H1 (cell line): ENCODE measurements around the gene BSN. TPM values are rescaled to one million over a fixed set of nuclear protein-coding genes. Genes with fewer than 3 reads are reported as not detected.

Experiments used
- FOSL1 ChIP-seq: IDR thresholded peaks from 2 replicates; pipeline ENCODE4 v1.6.1; 2011; ENCODE audit warnings: mild to moderate bottlenecking, low read depth, low read length, moderate library complexity; ENCODE audit not compliant: insufficient read depth
- RAD21 ChIP-seq, 2 experiments: IDR thresholded peaks in 1 of 2; conservative IDR thresholded peaks in 1 of 2; 2 replicates each; pipeline ENCODE4 v1.6.1; 2011; ENCODE audit warnings: low read depth in 2 of 2, low read length in 2 of 2, improper control_type of control experiment in 1 of 2, inconsistent platforms in 1 of 2, mild to moderate bottlenecking in 1 of 2, moderate library complexity in 1 of 2
- RBBP5 ChIP-seq: IDR thresholded peaks from 2 replicates; pipeline ENCODE4 v1.7.1; 2012; ENCODE audit warnings: low read depth, mild to moderate bottlenecking, inconsistent platforms, low read length, moderate library complexity, borderline replicate concordance
- RFX5 ChIP-seq: IDR thresholded peaks from 2 replicates; pipeline ENCODE4 v1.6.1; 2011; ENCODE audit warnings: low read depth, low read length, improper control_type of control experiment, borderline replicate concordance
- SP1 ChIP-seq: IDR thresholded peaks from 2 replicates; pipeline ENCODE4 v1.6.1; 2011; ENCODE audit warnings: low read depth, low read length
- SP2 ChIP-seq: IDR thresholded peaks from 2 replicates; pipeline ENCODE4 v1.6.1; 2012; ENCODE audit warnings: mild to moderate bottlenecking, low read length, inconsistent platforms
- TAF1 ChIP-seq: IDR thresholded peaks from 2 replicates; pipeline ENCODE4 v1.6.1; 2011; ENCODE audit warnings: mild to moderate bottlenecking, low read depth, low read length
- polyA plus RNA-seq, 7 experiments: library from polyadenylated mRNA; depleted of rRNA in 3 of 7; stranded (reverse) in 5 of 7; unstranded in 2 of 7; fragments of >200 nt in 5 of 7; fragments of 200-250 nt in 2 of 7; gene quantifications; 1 replicate in 5 of 7; 2 replicates in 1 of 7; 4 replicates in 1 of 7; pipeline versions ENCODE4 v1.2.1 to v1.2.3, GENCODE V29; 2011 to 2013; ENCODE audit warnings: missing spikeins in 2 of 7, mixed read lengths in 2 of 7
- total RNA-seq: library from RNA; stranded (reverse); fragmentation: NEBNext Ultra II Directional; extraction: Animal tissue kit (Norgen Biotek cat#: 25700); gene quantifications from 2 replicates; pipeline ENCODE4 v1.2.1, GENCODE V29; 2021
- TF ChIP-seq, protein P1 (sequence below): fragments of 300-600 bp; sonication (generic); IDR thresholded peaks from 2 replicates; pipeline ENCODE4 v1.7.1; 2012; ENCODE audit warnings: low read length, moderate library complexity, mild to moderate bottlenecking, inconsistent platforms; ENCODE audit not compliant: insufficient replicate concordance
- TF ChIP-seq, protein P2 (sequence below): IDR thresholded peaks from 2 replicates; pipeline ENCODE4 v1.6.1; 2012; ENCODE audit warnings: inconsistent platforms

The BSN gene
- total and polyA plus RNA-seq, 2 of the 8 experiments (the other 6 are each of a cell fraction or from before 2014, with no cell fraction given): 0.60 to 3.0 TPM

DNA sequence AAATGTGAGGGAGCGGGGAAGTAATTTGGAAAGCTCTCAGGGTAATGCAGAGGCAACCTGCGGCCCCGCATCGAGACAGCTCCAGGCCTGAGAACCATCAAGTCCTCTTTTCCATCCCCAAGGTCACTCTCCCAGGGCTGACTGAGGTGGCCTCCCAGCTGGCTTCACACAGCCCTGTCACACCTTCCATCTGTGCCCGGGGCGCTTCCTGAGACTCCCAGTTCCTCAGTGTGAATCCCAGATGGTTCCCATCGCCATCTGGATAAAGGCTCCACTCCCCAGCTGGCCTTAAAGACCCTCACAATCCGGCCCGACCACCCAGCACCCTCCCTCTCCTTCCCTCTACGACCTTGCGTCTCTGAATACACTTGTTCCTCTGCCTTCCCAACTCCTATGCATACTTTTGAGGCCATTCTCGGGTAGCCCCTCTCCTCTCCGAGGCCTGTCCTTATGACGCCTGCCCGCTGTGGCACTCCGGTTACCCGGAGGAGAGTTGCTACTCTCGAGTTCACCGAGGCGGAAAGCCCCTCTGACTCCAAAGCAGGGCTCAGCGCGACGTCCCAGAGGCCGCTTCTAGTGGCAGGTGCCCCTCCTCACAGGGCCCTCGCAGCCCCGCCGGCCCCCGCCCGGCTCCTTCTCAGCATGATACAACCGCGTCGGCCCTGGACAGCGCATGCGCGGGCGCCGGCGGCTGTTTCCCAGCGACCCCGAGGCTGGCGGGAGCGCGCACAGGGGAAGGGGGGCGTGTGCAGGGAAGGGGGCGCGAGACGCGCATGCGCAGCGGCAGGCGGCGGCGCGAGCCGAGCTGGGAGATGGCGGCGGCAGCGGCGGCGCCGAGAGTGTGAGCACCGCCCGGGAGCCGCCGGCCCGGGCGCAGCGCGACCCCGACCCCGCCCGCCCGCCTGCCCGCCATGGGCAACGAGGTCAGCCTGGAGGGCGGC, at the start of gene BSN (continued):
- TF ChIP-seq, protein P1, sequence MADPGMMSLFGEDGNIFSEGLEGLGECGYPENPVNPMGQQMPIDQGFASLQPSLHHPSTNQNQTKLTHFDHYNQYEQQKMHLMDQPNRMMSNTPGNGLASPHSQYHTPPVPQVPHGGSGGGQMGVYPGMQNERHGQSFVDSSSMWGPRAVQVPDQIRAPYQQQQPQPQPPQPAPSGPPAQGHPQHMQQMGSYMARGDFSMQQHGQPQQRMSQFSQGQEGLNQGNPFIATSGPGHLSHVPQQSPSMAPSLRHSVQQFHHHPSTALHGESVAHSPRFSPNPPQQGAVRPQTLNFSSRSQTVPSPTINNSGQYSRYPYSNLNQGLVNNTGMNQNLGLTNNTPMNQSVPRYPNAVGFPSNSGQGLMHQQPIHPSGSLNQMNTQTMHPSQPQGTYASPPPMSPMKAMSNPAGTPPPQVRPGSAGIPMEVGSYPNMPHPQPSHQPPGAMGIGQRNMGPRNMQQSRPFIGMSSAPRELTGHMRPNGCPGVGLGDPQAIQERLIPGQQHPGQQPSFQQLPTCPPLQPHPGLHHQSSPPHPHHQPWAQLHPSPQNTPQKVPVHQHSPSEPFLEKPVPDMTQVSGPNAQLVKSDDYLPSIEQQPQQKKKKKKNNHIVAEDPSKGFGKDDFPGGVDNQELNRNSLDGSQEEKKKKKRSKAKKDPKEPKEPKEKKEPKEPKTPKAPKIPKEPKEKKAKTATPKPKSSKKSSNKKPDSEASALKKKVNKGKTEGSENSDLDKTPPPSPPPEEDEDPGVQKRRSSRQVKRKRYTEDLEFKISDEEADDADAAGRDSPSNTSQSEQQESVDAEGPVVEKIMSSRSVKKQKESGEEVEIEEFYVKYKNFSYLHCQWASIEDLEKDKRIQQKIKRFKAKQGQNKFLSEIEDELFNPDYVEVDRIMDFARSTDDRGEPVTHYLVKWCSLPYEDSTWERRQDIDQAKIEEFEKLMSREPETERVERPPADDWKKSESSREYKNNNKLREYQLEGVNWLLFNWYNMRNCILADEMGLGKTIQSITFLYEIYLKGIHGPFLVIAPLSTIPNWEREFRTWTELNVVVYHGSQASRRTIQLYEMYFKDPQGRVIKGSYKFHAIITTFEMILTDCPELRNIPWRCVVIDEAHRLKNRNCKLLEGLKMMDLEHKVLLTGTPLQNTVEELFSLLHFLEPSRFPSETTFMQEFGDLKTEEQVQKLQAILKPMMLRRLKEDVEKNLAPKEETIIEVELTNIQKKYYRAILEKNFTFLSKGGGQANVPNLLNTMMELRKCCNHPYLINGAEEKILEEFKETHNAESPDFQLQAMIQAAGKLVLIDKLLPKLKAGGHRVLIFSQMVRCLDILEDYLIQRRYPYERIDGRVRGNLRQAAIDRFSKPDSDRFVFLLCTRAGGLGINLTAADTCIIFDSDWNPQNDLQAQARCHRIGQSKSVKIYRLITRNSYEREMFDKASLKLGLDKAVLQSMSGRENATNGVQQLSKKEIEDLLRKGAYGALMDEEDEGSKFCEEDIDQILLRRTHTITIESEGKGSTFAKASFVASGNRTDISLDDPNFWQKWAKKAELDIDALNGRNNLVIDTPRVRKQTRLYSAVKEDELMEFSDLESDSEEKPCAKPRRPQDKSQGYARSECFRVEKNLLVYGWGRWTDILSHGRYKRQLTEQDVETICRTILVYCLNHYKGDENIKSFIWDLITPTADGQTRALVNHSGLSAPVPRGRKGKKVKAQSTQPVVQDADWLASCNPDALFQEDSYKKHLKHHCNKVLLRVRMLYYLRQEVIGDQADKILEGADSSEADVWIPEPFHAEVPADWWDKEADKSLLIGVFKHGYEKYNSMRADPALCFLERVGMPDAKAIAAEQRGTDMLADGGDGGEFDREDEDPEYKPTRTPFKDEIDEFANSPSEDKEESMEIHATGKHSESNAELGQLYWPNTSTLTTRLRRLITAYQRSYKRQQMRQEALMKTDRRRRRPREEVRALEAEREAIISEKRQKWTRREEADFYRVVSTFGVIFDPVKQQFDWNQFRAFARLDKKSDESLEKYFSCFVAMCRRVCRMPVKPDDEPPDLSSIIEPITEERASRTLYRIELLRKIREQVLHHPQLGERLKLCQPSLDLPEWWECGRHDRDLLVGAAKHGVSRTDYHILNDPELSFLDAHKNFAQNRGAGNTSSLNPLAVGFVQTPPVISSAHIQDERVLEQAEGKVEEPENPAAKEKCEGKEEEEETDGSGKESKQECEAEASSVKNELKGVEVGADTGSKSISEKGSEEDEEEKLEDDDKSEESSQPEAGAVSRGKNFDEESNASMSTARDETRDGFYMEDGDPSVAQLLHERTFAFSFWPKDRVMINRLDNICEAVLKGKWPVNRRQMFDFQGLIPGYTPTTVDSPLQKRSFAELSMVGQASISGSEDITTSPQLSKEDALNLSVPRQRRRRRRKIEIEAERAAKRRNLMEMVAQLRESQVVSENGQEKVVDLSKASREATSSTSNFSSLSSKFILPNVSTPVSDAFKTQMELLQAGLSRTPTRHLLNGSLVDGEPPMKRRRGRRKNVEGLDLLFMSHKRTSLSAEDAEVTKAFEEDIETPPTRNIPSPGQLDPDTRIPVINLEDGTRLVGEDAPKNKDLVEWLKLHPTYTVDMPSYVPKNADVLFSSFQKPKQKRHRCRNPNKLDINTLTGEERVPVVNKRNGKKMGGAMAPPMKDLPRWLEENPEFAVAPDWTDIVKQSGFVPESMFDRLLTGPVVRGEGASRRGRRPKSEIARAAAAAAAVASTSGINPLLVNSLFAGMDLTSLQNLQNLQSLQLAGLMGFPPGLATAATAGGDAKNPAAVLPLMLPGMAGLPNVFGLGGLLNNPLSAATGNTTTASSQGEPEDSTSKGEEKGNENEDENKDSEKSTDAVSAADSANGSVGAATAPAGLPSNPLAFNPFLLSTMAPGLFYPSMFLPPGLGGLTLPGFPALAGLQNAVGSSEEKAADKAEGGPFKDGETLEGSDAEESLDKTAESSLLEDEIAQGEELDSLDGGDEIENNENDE: no peak
- TF ChIP-seq FOSL1 (0 out of 2 replicates have a peak, but pooled peaks have one; percentile 26), RAD21 (IDR thresholded peaks at IDR 0.05 in 1 of 2, conservative IDR thresholded peaks at IDR 0.05 in 1 of 2; ENCODE audit: low read depth in 2 of 2, low read length in 2 of 2) (no peak), SP1 (no peak), TAF1 (peak; percentile 41; the same call in 1 of the 2 replicates), RFX5 (no peak), RBBP5 (no peak), SP2 (no peak)
- TF ChIP-seq, protein P2, sequence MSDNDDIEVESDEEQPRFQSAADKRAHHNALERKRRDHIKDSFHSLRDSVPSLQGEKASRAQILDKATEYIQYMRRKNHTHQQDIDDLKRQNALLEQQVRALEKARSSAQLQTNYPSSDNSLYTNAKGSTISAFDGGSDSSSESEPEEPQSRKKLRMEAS: peak; percentile 65; the same call in 1 of the 2 replicates
